T-helper 1 cell treated with Interleukin-12 subunit alpha and Interleukin-12 subunit beta and Interleukin-4 antibody, amounts not matched to agents 30 μg/mL and 1 μg/mL, for 36 hours (primary cell): ENCODE measurements around the gene BMI1.

Experiments
- H3K27ac Mint-ChIP-seq: one replicate; pipeline ENCODE4 v1.8.0; 2021; ENCODE audit warnings: mild to moderate bottlenecking, mixed read lengths
- H3K27me3 Mint-ChIP-seq: one replicate; pipeline ENCODE4 v1.8.0; 2021; ENCODE audit warnings: low read depth, mixed read lengths
- H3K36me3 Mint-ChIP-seq: one replicate; pipeline ENCODE4 v1.8.0; 2021; ENCODE audit warnings: low read depth, mixed read lengths
- H3K4me1 Mint-ChIP-seq: one replicate; pipeline ENCODE4 v1.8.0; 2021; ENCODE audit warnings: low read depth, mixed read lengths
- H3K4me3 Mint-ChIP-seq: one replicate; pipeline ENCODE4 v1.8.0; 2021; ENCODE audit warnings: mild to moderate bottlenecking, moderate library complexity, mixed read lengths
- H3K9me3 Mint-ChIP-seq: one replicate; pipeline ENCODE4 v1.8.0; 2021; ENCODE audit warnings: mixed read lengths

The BMI1 gene

GRCh38 chr10:22324893-22325271, 4.0 kb downstream of the BMI1 start:
- peaks cover 38% of the 10 kb centered on the region for H3K4me1 Mint-ChIP-seq
- H3K4me3 Mint-ChIP-seq, result peak overlapping the region; percentile 86

DNA sequence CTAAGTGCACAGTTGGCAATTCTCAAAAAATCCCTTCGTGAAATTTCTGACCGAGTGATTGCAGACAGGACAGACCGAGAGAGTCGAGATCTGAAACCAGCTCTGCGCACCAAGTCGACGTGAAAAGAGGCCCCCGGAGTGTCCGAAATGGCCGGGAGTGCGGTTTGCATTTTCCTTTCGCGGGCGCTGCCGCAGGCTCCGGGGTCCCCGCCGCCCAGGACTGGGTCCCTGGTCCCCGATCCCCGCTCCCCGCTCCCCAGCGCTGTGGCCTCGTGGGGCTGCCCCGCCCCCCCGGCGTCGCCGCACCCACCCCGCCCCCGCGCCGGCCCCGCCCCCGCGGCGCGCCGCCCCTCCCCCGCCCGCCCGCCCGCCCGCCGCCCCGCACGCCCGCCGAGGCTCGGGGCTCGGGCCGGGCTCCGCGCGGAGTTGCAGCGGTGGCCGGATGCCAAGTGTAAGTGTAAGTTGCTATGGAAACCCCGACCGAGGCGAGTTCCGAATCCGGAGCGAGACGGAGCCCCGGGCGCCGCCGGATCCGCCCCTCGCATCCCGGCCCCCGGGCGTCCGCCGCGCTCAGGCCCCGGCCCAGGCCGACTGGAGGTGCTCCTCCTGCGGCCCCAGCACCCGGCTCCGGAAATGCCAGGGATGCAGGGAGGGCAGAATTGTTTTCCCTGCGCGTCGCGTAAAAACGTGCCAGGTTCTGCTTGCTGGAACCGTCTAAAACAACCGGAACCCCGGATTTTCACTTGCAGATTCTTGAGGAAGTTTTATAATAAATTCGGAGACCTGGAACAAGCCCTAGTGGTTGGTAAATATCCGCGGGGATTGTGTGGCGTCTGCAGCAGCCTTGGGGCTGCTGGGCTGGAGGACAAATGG, 4.6 kb downstream of the BMI1 start:
- peak overlapping the region; percentile 77 for H3K27ac Mint-ChIP-seq
- H3K4me3 Mint-ChIP-seq, result peak overlapping the region; percentile 86
- H3K36me3 Mint-ChIP-seq, result peaks cover 30% of the 10 kb centered on the region
- peaks cover 34% of the 10 kb centered on the region for H3K4me1 Mint-ChIP-seq
- H3K27me3 Mint-ChIP-seq, result peaks cover 33% of the 10 kb centered on the region
- H3K9me3 Mint-ChIP-seq, result no peaks in the 10 kb centered on the region

More at GRCh38 chr10:22324893-22325271, 4.0 kb downstream of the BMI1 start:
- Mint-ChIP-seq H3K27ac (peak overlapping the region; percentile 77), H3K36me3 (peaks cover 32% of the 10 kb centered on the region), H3K9me3 (no peaks in the 10 kb centered on the region), H3K27me3 (peaks cover 37% of the 10 kb centered on the region)

DNA sequence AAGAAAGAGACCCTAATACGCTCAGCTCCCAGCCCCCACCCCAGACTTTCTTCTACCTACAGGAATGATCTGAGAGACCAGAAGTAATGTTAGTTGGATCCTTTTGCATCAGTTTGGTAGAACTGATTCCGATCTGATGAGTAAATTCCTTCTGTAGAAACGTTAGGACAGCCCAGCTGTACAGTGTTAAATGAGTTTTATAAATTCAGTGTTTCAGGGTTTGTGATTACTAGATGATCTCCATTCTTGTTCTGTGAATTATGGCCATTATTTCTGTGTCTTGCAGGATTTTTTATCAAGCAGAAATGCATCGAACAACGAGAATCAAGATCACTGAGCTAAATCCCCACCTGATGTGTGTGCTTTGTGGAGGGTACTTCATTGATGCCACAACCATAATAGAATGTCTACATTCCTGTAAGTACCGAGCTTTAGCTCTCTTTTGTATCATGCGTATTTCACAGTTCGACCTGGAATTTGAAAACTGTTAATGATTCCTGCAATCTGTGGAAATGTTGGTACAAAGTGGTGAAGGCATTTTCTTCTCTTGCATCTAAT, 5.3 kb downstream of the BMI1 start:
- Mint-ChIP-seq H3K9me3 (no peaks in the 10 kb centered on the region), H3K36me3 (peaks cover 30% of the 10 kb centered on the region), H3K27me3 (peaks cover 33% of the 10 kb centered on the region), H3K4me3 (peak overlapping the region; percentile 71), H3K27ac (no peak overlapping the region), H3K4me1 (peaks cover 34% of the 10 kb centered on the region)

DNA sequence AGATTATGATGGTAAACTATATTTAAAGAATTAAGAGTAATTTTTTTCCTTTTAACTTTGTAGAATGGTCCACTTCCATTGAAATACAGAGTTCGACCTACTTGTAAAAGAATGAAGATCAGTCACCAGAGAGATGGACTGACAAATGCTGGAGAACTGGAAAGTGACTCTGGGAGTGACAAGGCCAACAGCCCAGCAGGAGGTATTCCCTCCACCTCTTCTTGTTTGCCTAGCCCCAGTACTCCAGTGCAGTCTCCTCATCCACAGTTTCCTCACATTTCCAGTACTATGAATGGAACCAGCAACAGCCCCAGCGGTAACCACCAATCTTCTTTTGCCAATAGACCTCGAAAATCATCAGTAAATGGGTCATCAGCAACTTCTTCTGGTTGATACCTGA, 8.3 kb downstream of the BMI1 start:
- Mint-ChIP-seq H3K4me1 (peaks cover 32% of the 10 kb centered on the region), H3K4me3 (no peak overlapping the region), H3K27me3 (peaks cover 23% of the 10 kb centered on the region), H3K36me3 (peaks cover 37% of the 10 kb centered on the region), H3K9me3 (peaks cover 4% of the 10 kb centered on the region), H3K27ac (no peak overlapping the region)

DNA sequence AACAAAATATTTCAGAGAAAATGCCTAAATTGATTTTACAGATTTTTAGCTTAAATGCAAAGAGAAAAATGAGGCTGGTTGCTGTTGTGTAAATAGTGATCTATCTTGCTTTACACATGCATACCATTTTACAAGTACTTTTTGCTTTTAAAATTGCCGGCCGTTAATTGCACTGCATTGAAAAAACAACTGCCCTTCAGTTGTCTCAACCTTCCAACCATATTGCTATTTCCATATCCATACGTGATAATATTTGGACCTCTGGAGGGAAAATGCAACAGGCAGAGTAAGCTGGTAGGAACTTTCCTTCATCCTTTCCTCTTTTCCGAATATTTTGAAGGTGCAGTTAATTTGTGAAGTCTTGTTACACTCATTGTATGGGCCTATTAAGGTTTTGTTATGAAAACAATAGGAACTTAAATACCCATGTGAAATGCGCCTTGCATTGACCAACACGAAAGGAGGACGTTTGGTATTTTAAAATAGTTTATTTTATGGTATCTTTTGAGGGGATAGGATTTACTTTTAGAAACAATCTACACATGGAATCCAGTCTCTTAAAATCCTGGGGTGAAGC, 11.3 kb downstream of the BMI1 start:
- H3K27ac Mint-ChIP-seq, result no peak overlapping the region
- H3K4me3 Mint-ChIP-seq, result peak overlapping the region; percentile 80
- peaks cover 4% of the 10 kb centered on the region for H3K9me3 Mint-ChIP-seq
- H3K27me3 Mint-ChIP-seq, result peaks cover 24% of the 10 kb centered on the region
- peaks cover 25% of the 10 kb centered on the region for H3K36me3 Mint-ChIP-seq
- peaks cover 19% of the 10 kb centered on the region for H3K4me1 Mint-ChIP-seq

- peaks cover 20% of the 10 kb centered on the region for H3K36me3 Mint-ChIP-seq
- peaks cover 23% of the 10 kb centered on the region for H3K4me1 Mint-ChIP-seq
- H3K27me3 Mint-ChIP-seq, result peaks cover 36% of the 10 kb centered on the region
- H3K4me3 Mint-ChIP-seq, result peak overlapping the region; percentile 80
- peak overlapping the region; percentile 86 for H3K27ac Mint-ChIP-seq
- peaks cover 4% of the 10 kb centered on the region for H3K9me3 Mint-ChIP-seq
Measured at GRCh38 chr10:22333167-22333974, 12.5 kb downstream of the BMI1 start.

- Mint-ChIP-seq H3K27me3 (peaks cover 42% of the 10 kb centered on the region), H3K36me3 (peaks cover 20% of the 10 kb centered on the region), H3K4me1 (peaks cover 28% of the 10 kb centered on the region), H3K9me3 (peaks cover 4% of the 10 kb centered on the region), H3K27ac (peak overlapping the region; percentile 86), H3K4me3 (peak overlapping the region; percentile 80)
Measured at GRCh38 chr10:22333975-22334282, 13.0 kb downstream of the BMI1 start.

GRCh38 chr10:22334414-22335172, 13.7 kb downstream of the BMI1 start:
- Mint-ChIP-seq H3K27ac (no peak overlapping the region), H3K4me1 (peaks cover 30% of the 10 kb centered on the region), H3K9me3 (peaks cover 4% of the 10 kb centered on the region), H3K27me3 (peaks cover 45% of the 10 kb centered on the region), H3K4me3 (peak overlapping the region; percentile 71), H3K36me3 (peaks cover 15% of the 10 kb centered on the region)

DNA sequence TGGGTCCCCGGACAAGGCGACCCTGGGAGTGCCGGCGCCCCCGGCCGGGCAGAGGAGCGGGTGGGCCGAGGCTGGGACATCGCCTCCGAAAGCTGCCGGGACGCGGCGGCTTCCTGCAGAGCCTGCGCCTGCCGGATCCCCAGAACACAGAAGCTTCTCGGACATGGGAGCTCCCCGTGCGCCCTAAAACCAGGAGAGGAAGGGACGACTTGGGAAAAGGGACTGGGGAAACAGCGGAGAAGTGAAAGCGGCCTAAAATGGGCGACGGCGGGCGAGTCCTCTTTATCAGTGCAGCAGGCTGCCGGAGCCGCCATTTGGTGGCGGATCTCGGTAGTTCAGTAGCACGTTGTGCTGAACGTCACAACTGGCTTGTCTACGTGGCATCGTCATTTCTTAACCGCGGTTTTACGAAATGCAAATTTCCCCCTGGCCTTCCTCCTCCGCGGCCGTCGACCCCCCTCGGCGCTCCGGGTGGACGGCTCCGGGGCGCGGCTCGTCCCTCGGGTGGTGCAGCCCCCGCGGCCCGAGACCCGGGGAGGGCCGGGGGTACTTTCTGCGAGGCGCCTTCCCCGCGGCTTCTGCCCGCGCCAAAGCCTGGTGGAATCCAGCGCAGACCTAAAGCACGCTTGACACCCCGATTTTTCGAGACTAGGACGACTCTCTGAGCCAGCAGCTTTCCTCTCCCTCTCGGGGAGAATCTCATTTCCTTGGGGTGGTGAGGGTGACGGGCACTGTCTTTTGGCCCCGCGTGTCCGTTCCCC, 14.5 kb downstream of the BMI1 start:
- H3K27me3 Mint-ChIP-seq, result peaks cover 52% of the 10 kb centered on the region
- peaks cover 35% of the 10 kb centered on the region for H3K4me1 Mint-ChIP-seq
- peaks cover 10% of the 10 kb centered on the region for H3K36me3 Mint-ChIP-seq
- peaks cover 4% of the 10 kb centered on the region for H3K9me3 Mint-ChIP-seq
- H3K4me3 Mint-ChIP-seq, result peak overlapping the region; percentile 71
- H3K27ac Mint-ChIP-seq, result peak overlapping the region; percentile 80

DNA sequence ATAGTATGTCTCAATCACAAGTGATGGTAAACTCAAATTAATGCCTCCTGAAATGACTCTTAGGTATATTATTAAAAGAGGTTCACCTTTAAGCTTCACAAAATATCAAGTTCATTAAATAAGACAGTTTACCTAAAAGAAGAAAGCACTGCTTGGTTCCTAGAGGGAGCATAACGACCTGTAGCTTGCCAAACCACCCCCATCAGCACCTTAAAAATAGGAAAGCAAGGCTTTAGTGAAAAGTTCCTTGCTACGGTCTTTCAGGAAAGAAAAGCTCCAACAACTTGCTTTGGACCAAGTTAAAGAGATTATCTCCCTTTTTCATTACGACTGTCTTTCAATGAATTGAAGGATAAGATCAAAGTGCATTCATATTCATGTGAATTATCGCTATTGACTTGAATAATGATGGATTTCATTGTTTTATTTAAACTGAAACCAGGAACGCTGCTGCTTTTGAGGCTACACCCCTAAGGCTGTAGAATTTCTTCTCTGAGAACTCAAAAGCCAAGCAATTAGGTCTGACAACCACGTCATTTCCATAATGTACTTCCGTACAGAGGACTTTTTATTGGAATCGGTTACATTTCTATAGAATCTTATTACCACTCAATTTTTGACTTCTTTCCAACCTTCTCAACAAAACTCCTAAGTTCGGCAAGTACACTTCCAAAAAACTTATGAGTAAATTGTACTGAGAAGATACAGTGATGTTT, 17.4 kb downstream of the BMI1 start:
- Mint-ChIP-seq H3K27ac (peak overlapping the region; percentile 45), H3K4me1 (peaks cover 34% of the 10 kb centered on the region), H3K9me3 (peaks cover 4% of the 10 kb centered on the region), H3K27me3 (peaks cover 66% of the 10 kb centered on the region), H3K4me3 (peak overlapping the region; percentile 42), H3K36me3 (peaks cover 4% of the 10 kb centered on the region)

- Mint-ChIP-seq H3K36me3 (no peaks in the 10 kb centered on the region), H3K27ac (peak overlapping the region; percentile 45), H3K9me3 (no peaks in the 10 kb centered on the region), H3K4me3 (peak overlapping the region; percentile 42), H3K27me3 (peaks cover 67% of the 10 kb centered on the region), H3K4me1 (peaks cover 28% of the 10 kb centered on the region)
Measured at GRCh38 chr10:22338931-22339330, 18.0 kb downstream of the BMI1 start.

- peaks cover 37% of the 10 kb centered on the region for H3K4me1 Mint-ChIP-seq
- peaks cover 76% of the 10 kb centered on the region for H3K27me3 Mint-ChIP-seq
- H3K9me3 Mint-ChIP-seq, result no peaks in the 10 kb centered on the region
- peaks cover 5% of the 10 kb centered on the region for H3K36me3 Mint-ChIP-seq
- H3K4me3 Mint-ChIP-seq, result peak overlapping the region; percentile 86
- peak overlapping the region; percentile 93 for H3K27ac Mint-ChIP-seq
Measured at GRCh38 chr10:22339761-22340328, 18.9 kb downstream of the BMI1 start.
